WTC11 (cell line): ENCODE data around the gene COL4A5. TPM values are rescaled to one million over a fixed set of nuclear protein-coding genes. Genes with fewer than 3 reads are reported as not detected.

Experiments
- ATAC-seq: fragments of 200-7000 bp; cut with Tn5 transposase; 2 replicates; pipeline ENCODE4 v1.10.0; 2021; ENCODE audit warnings: mild to moderate bottlenecking, moderate library complexity
- CTCF ChIA-PET: fragments of 300-600 bp; sonication (Branson Sonifier 250); formaldehyde crosslinking; loops from one replicate; lab custom pipeline; 2021; ENCODE audit warnings: antibody characterized with exemption; lab: Charles Lee
- POLR2A ChIA-PET: fragments of 350-600 bp; sonication (Branson Sonifier 250); formaldehyde crosslinking; loops from one replicate; lab custom pipeline; 2021; ENCODE audit warnings: antibody characterized with exemption; lab: Charles Lee
- DNase-seq: peaks from one replicate; pipeline ENCODE4 v3.0.0; 2021; ENCODE audit warnings: low spot score
- H3K27ac Mint-ChIP-seq: 2 replicates; pipeline ENCODE4 v1.8.0; 2021; ENCODE audit warnings: mixed read lengths
- H3K27me3 Mint-ChIP-seq: 2 replicates; pipeline ENCODE4 v1.8.0; 2021; ENCODE audit warnings: low read depth, mild to moderate bottlenecking, moderate library complexity, mixed read lengths
- H3K36me3 Mint-ChIP-seq: 2 replicates; pipeline ENCODE4 v1.8.0; 2021; ENCODE audit warnings: mixed read lengths
- H3K4me1 Mint-ChIP-seq: 2 replicates; pipeline ENCODE4 v1.8.0; 2022; ENCODE audit warnings: mixed read lengths
- H3K4me3 Mint-ChIP-seq: 2 replicates; pipeline ENCODE4 v1.8.0; 2021; ENCODE audit warnings: mild to moderate bottlenecking, moderate library complexity, mixed read lengths
- H3K9me3 Mint-ChIP-seq: 2 replicates; pipeline ENCODE4 v1.8.0; 2021; ENCODE audit warnings: mixed read lengths
- ATF1 ChIP-seq: sonication (generic); formaldehyde crosslinking; IDR thresholded peaks from 2 replicates; pipeline ENCODE4 v1.8.1; 2023; ENCODE audit warnings: mild to moderate bottlenecking, moderate library complexity, missing genetic modification reagents
- ATF2 ChIP-seq: sonication (generic); formaldehyde crosslinking; IDR thresholded peaks from 2 replicates; pipeline ENCODE4 v1.8.1; 2022; ENCODE audit warnings: low read depth, missing genetic modification reagents, borderline replicate concordance
- CBFB ChIP-seq: sonication (generic); formaldehyde crosslinking; IDR thresholded peaks from 2 replicates; pipeline ENCODE4 v1.8.1; 2022; ENCODE audit warnings: mild to moderate bottlenecking, low read depth, missing genetic modification reagents
- ELF4 ChIP-seq: sonication (generic); formaldehyde crosslinking; IDR thresholded peaks from 2 replicates; pipeline ENCODE4 v1.8.1; 2022; ENCODE audit warnings: low read depth, mild to moderate bottlenecking, moderate library complexity, missing genetic modification reagents
- FOXK1 ChIP-seq: sonication (generic); formaldehyde crosslinking; IDR thresholded peaks from 2 replicates; pipeline ENCODE4 v1.8.0; 2022; ENCODE audit warnings: mild to moderate bottlenecking, moderate library complexity, missing genetic modification reagents
- JAZF1 ChIP-seq: fragments of 250-450 bp; sonication (Bioruptor Pico); IDR thresholded peaks from 2 replicates; pipeline ENCODE4 v1.9.0; 2021; ENCODE audit warnings: moderate library complexity, mild to moderate bottlenecking, inconsistent platforms
- MAX ChIP-seq: sonication (generic); formaldehyde crosslinking; IDR thresholded peaks from 2 replicates; pipeline ENCODE4 v1.8.0; 2022; ENCODE audit warnings: mild to moderate bottlenecking, missing genetic modification reagents
- MYBL2 ChIP-seq: sonication (generic); formaldehyde crosslinking; IDR thresholded peaks from 2 replicates; pipeline ENCODE4 v1.8.1; 2023; ENCODE audit warnings: mild to moderate bottlenecking, moderate library complexity, missing genetic modification reagents
- NFYB ChIP-seq: sonication (generic); formaldehyde crosslinking; conservative IDR thresholded peaks from 2 replicates; pipeline ENCODE4 v1.8.0; 2022; ENCODE audit warnings: low read depth, missing genetic modification reagents
- TEAD4 ChIP-seq: sonication (generic); formaldehyde crosslinking; IDR thresholded peaks from 2 replicates; pipeline ENCODE4 v1.8.0; 2022; ENCODE audit warnings: mild to moderate bottlenecking, missing genetic modification reagents
- TP53 ChIP-seq: sonication (generic); formaldehyde crosslinking; IDR thresholded peaks from 2 replicates; pipeline ENCODE4 v1.8.1; 2023; ENCODE audit warnings: mild to moderate bottlenecking, missing genetic modification reagents
- USF1 ChIP-seq: sonication (generic); formaldehyde crosslinking; IDR thresholded peaks from 2 replicates; pipeline ENCODE4 v1.8.0; 2022; ENCODE audit warnings: mild to moderate bottlenecking, missing genetic modification reagents
- USF2 ChIP-seq: sonication (generic); formaldehyde crosslinking; IDR thresholded peaks from 2 replicates; pipeline ENCODE4 v1.8.1; 2023; ENCODE audit warnings: mild to moderate bottlenecking, missing genetic modification reagents, moderate library complexity
- ZNF232 ChIP-seq: sonication (generic); formaldehyde crosslinking; IDR thresholded peaks from 2 replicates; pipeline ENCODE4 v1.8.0; 2022; ENCODE audit warnings: mild to moderate bottlenecking, missing genetic modification reagents
- ZNF263 ChIP-seq: sonication (generic); formaldehyde crosslinking; IDR thresholded peaks from 2 replicates; pipeline ENCODE4 v1.8.1; 2022; ENCODE audit warnings: low read depth, mild to moderate bottlenecking, moderate library complexity, missing genetic modification reagents
- ZNF512 ChIP-seq: sonication (generic); formaldehyde crosslinking; IDR thresholded peaks from 2 replicates; pipeline ENCODE4 v1.8.1; 2022; ENCODE audit warnings: missing genetic modification reagents, borderline replicate concordance
- total RNA-seq: library from RNA; stranded (reverse); gene quantifications from 3 replicates; pipeline ENCODE4 v1.2.3, GENCODE V29; 2021

Gene COL4A5
- total RNA-seq, 1 experiment from 2014 or later, result 30.7 TPM

- peak; percentile 17 for DNase-seq
- POLR2A ChIA-PET, result interaction anchor here (0.6 to 1.3 kb wide), 2 partner anchors 9 to 11 kb away, joined by 4 to 6 read pairs; no protein-coding TSS in a partner anchor
- Mint-ChIP-seq H3K36me3 (peaks cover 23% of the 10 kb centered on the region), H3K27me3 (peaks cover 32% of the 10 kb centered on the region), H3K27ac (peak overlapping the region; percentile 80; the same call in 1 of the 2 replicates), H3K4me1 (peaks cover 33% of the 10 kb centered on the region), H3K4me3 (peak overlapping the region; percentile 78), H3K9me3 (no peaks in the 10 kb centered on the region)
- CTCF ChIA-PET, result interaction anchor here (0.6 to 5.4 kb wide), 11 partner anchors 10 to 649 kb away, joined by 3 to 41 read pairs (median 4); no protein-coding TSS in a partner anchor
- TF ChIP-seq TEAD4 (CRISPR knock-in tag), result no peak
- TF ChIP-seq MAX (CRISPR knock-in tag), result peak; percentile 3; the same call in 1 of the 2 replicates
- no peak for TF ChIP-seq CBFB (CRISPR knock-in tag)
- ATAC-seq, result no peak
These were observed 296.3 kb downstream of the COL4A5 start for GRCh38 chrX:108735679-108736508.

- ChIA-PET CTCF (interaction anchor here (1.4 to 5.4 kb wide), 4 partner anchors 12 to 648 kb away, joined by 4 to 41 read pairs (median 8); no protein-coding TSS in a partner anchor), POLR2A (interaction anchor here (1.3 kb wide), 1 partner anchor 10 kb away, joined by 6 read pairs; no protein-coding TSS in a partner anchor)
- Mint-ChIP-seq H3K4me3 (peak within 1 kb of the TSS; percentile 78), H3K4me1 (peaks cover 24% of the 10 kb centered on the region), H3K27ac (peak within 1 kb of the TSS; percentile 80), H3K9me3 (no peaks in the 10 kb centered on the region), H3K36me3 (peaks cover 23% of the 10 kb centered on the region), H3K27me3 (peaks cover 32% of the 10 kb centered on the region)
- ATAC-seq (peak; percentile 80), DNase-seq (peak; percentile 84)
- TF ChIP-seq TP53 (0 out of 2 replicates have a peak, but pooled peaks have one; percentile 64), MAX (CRISPR knock-in tag) (peak; percentile 43; the same call in 1 of the 2 replicates), JAZF1 (CRISPR knock-in tag) (no peak), FOXK1 (peak; percentile 75; the same call in 1 of the 2 replicates), USF2 (CRISPR knock-in tag) (peak; percentile 86), USF1 (CRISPR knock-in tag) (peak; percentile 78), ATF1 (CRISPR knock-in tag) (no peak), NFYB (CRISPR knock-in tag) (peak; percentile 27; the same call in 1 of the 2 replicates), MYBL2 (CRISPR knock-in tag) (no peak), ELF4 (CRISPR knock-in tag) (no peak), ZNF263 (CRISPR knock-in tag) (peak; percentile 88), ATF2 (CRISPR knock-in tag) (no peak), ZNF512 (CRISPR knock-in tag) (no peak), ZNF232 (CRISPR knock-in tag) (peak; percentile 50; the same call in 1 of the 2 replicates)
These were observed 297.2 kb downstream of the COL4A5 start, which contains the start of gene IRS4 for GRCh38 chrX:108736509-108737479. TSS of gene IRS4 (minus strand) at chrX:108736563.
